ENCODE measurements around the gene CLCN3. TPM values are rescaled to one million over a fixed set of nuclear protein-coding genes. Genes with fewer than 3 reads are reported as not detected.
A peak's percentile ranks its signal among the peaks of the same experiment; 100 is the strongest.

CLCN3 gene
- total and polyA plus RNA-seq, 4 donors, result 66.6 to 147 (median 105) TPM

- Histone ChIP-seq H3K27ac (ENCODE audit: low read depth, low read length) (no peak overlapping the region), H3K4me1 (ENCODE audit: control insufficient read depth, insufficient read depth, low read length) (peaks cover 5% of the 10 kb centered on the region), H3K36me3 (ENCODE audit: control insufficient read depth, insufficient read depth, low read length) (peaks cover 4% of the 10 kb centered on the region), H3K27me3 (ENCODE audit: control insufficient read depth, insufficient read depth, low read length) (no peaks in the 10 kb centered on the region), H3K4me3 (ENCODE audit: low read depth, low read length) (no peak overlapping the region), H3K9me3 (ENCODE audit: control insufficient read depth, insufficient read depth, low read length) (no peaks in the 10 kb centered on the region)
- WGBS (ENCODE audit: insufficient coverage), result 93% methylated on average over 7 of the region's 7 CpGs
- DNase-seq (ENCODE audit: low read depth in 4 of 6, low spot score in 6 of 6), result peak in 1 of 6 donors; percentile 3
Measured at GRCh38 chr4:169649545-169650226, 29.3 kb downstream of the CLCN3 start.

GRCh38 chr4:169650227-169650936, 30.0 kb downstream of the CLCN3 start:
- no peak overlapping the region for H3K27ac ChIP-seq (ENCODE audit: low read depth, low read length)
- H3K9me3 ChIP-seq (ENCODE audit: control insufficient read depth, insufficient read depth, low read length), result no peaks in the 10 kb centered on the region
- H3K27me3 ChIP-seq (ENCODE audit: control insufficient read depth, insufficient read depth, low read length), result no peaks in the 10 kb centered on the region
- H3K4me3 ChIP-seq (ENCODE audit: low read depth, low read length), result no peak overlapping the region
- no peak for DNase-seq (ENCODE audit: low read depth in 4 of 6, low spot score in 6 of 6)
- WGBS (ENCODE audit: insufficient coverage), result no CpG with 5 or more reads among the region's 3 CpGs
- peaks cover 5% of the 10 kb centered on the region for H3K4me1 ChIP-seq (ENCODE audit: control insufficient read depth, insufficient read depth, low read length)
- peaks cover 4% of the 10 kb centered on the region for H3K36me3 ChIP-seq (ENCODE audit: control insufficient read depth, insufficient read depth, low read length)

GRCh38 chr4:169652535-169652934, 32.2 kb downstream of the CLCN3 start:
- Histone ChIP-seq H3K36me3 (ENCODE audit: control insufficient read depth, insufficient read depth, low read length) (no peaks in the 10 kb centered on the region), H3K4me3 (ENCODE audit: low read depth, low read length) (no peak overlapping the region), H3K27ac (ENCODE audit: low read depth, low read length) (no peak overlapping the region), H3K4me1 (ENCODE audit: control insufficient read depth, insufficient read depth, low read length) (peaks cover 5% of the 10 kb centered on the region), H3K9me3 (ENCODE audit: control insufficient read depth, insufficient read depth, low read length) (no peaks in the 10 kb centered on the region), H3K27me3 (ENCODE audit: control insufficient read depth, insufficient read depth, low read length) (no peaks in the 10 kb centered on the region)
- no peak for DNase-seq (ENCODE audit: low read depth in 4 of 6, low spot score in 6 of 6)

- no peaks in the 10 kb centered on the region for H3K36me3 ChIP-seq (ENCODE audit: control insufficient read depth, insufficient read depth, low read length)
- no peaks in the 10 kb centered on the region for H3K9me3 ChIP-seq (ENCODE audit: control insufficient read depth, insufficient read depth, low read length)
- H3K4me3 ChIP-seq (ENCODE audit: low read depth, low read length), result no peak overlapping the region
- DNase-seq (ENCODE audit: low read depth in 4 of 6, low spot score in 6 of 6), result no peak
- no CpG with 5 or more reads among the region's 6 CpGs for WGBS (ENCODE audit: insufficient coverage)
- no peaks in the 10 kb centered on the region for H3K4me1 ChIP-seq (ENCODE audit: control insufficient read depth, insufficient read depth, low read length)
- no peak overlapping the region for H3K27ac ChIP-seq (ENCODE audit: low read depth, low read length)
- no peaks in the 10 kb centered on the region for H3K27me3 ChIP-seq (ENCODE audit: control insufficient read depth, insufficient read depth, low read length)
Measured at GRCh38 chr4:169655401-169655800, 35.0 kb downstream of the CLCN3 start.

- no peak overlapping the region for H3K27ac ChIP-seq (ENCODE audit: low read depth, low read length)
- no CpG with 5 or more reads among the region's 3 CpGs for WGBS (ENCODE audit: insufficient coverage)
- H3K27me3 ChIP-seq (ENCODE audit: control insufficient read depth, insufficient read depth, low read length), result no peaks in the 10 kb centered on the region
Measured at GRCh38 chr4:169657470-169658107, 37.2 kb downstream of the CLCN3 start.

GRCh38 chr4:169658196-169658595, 37.8 kb downstream of the CLCN3 start:
- no CpG with 5 or more reads among the region's 2 CpGs for WGBS (ENCODE audit: insufficient coverage)
- H3K36me3 ChIP-seq (ENCODE audit: control insufficient read depth, insufficient read depth, low read length), result no peaks in the 10 kb centered on the region
- DNase-seq (ENCODE audit: low read depth in 4 of 6, low spot score in 6 of 6), result no peak
- no peak overlapping the region for H3K4me3 ChIP-seq (ENCODE audit: low read depth, low read length)
- H3K27me3 ChIP-seq (ENCODE audit: control insufficient read depth, insufficient read depth, low read length), result no peaks in the 10 kb centered on the region
- no peaks in the 10 kb centered on the region for H3K9me3 ChIP-seq (ENCODE audit: control insufficient read depth, insufficient read depth, low read length)
- no peaks in the 10 kb centered on the region for H3K4me1 ChIP-seq (ENCODE audit: control insufficient read depth, insufficient read depth, low read length)
- no peak overlapping the region for H3K27ac ChIP-seq (ENCODE audit: low read depth, low read length)

More at GRCh38 chr4:169657470-169658107, 37.2 kb downstream of the CLCN3 start:
- H3K4me3 ChIP-seq (ENCODE audit: low read depth, low read length), result no peak overlapping the region
- no peaks in the 10 kb centered on the region for H3K36me3 ChIP-seq (ENCODE audit: control insufficient read depth, insufficient read depth, low read length)
- no peak for DNase-seq (ENCODE audit: low read depth in 4 of 6, low spot score in 6 of 6)
- H3K4me1 ChIP-seq (ENCODE audit: control insufficient read depth, insufficient read depth, low read length), result no peaks in the 10 kb centered on the region
- H3K9me3 ChIP-seq (ENCODE audit: control insufficient read depth, insufficient read depth, low read length), result no peaks in the 10 kb centered on the region

GRCh38 chr4:169658975-169659715, 38.8 kb downstream of the CLCN3 start:
- peak in 2 of 6 donors; percentile 36 to 41 for DNase-seq (ENCODE audit: low read depth in 4 of 6, low spot score in 6 of 6)
- H3K27me3 ChIP-seq (ENCODE audit: control insufficient read depth, insufficient read depth, low read length), result no peaks in the 10 kb centered on the region
- H3K4me3 ChIP-seq (ENCODE audit: low read depth, low read length), result peak overlapping the region; percentile 70
- H3K9me3 ChIP-seq (ENCODE audit: control insufficient read depth, insufficient read depth, low read length), result no peaks in the 10 kb centered on the region
- H3K4me1 ChIP-seq (ENCODE audit: control insufficient read depth, insufficient read depth, low read length), result no peaks in the 10 kb centered on the region
- H3K36me3 ChIP-seq (ENCODE audit: control insufficient read depth, insufficient read depth, low read length), result no peaks in the 10 kb centered on the region
- no CpG with 5 or more reads among the region's 6 CpGs for WGBS (ENCODE audit: insufficient coverage)
- H3K27ac ChIP-seq (ENCODE audit: low read depth, low read length), result peak overlapping the region; percentile 96

GRCh38 chr4:169659716-169660670, 39.6 kb downstream of the CLCN3 start:
- Histone ChIP-seq H3K27me3 (ENCODE audit: control insufficient read depth, insufficient read depth, low read length) (no peaks in the 10 kb centered on the region), H3K9me3 (ENCODE audit: control insufficient read depth, insufficient read depth, low read length) (no peaks in the 10 kb centered on the region), H3K4me1 (ENCODE audit: control insufficient read depth, insufficient read depth, low read length) (no peaks in the 10 kb centered on the region), H3K36me3 (ENCODE audit: control insufficient read depth, insufficient read depth, low read length) (no peaks in the 10 kb centered on the region), H3K4me3 (ENCODE audit: low read depth, low read length) (peak overlapping the region; percentile 70), H3K27ac (ENCODE audit: low read depth, low read length) (peak overlapping the region; percentile 96)
- WGBS (ENCODE audit: insufficient coverage), result 4% methylated on average over 7 of the region's 14 CpGs
- peak; percentile 79 to 98 (median 87) for DNase-seq (ENCODE audit: low read depth in 4 of 6, low spot score in 6 of 6)
